ENCODE results near the gene RNF2.

The RNF2 gene

DNA sequence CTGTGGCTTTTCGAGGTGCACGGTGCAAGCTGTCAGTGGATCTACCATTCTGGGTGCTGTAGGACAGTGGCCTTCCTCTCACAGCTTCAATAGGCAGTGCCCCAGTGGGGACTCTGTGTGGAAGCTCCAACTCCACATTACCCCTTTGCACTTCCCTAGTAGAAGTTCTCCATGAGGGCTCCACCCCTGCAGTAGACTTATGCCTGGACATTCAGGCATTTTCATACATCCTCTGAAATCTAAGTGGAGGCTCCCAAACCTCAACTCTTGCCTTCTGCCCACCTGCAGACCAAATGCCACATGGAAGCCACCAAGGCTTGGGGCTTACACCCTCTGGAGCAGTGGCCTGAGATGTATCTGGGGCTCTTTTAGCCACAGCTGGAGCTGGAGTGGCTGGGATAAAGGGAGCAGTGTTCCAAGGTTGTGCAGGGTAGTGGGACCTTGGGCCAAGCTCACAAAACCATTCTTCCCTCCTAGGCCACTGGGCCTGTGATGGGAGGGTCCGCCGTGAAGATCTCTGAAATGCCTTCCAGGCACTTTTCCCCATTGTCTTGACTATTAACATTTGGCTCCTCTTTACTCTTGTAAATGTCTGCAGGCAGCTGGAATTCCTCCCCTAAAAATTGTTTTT, 18.0 kb upstream of the RNF2 start:
- H3F3A ChIP-seq (ENCODE audit: insufficient read depth, low read length): no peaks in the 10 kb centered on the region
- H4K20me1 ChIP-seq (ENCODE audit: insufficient read depth, low read length): no peaks in the 10 kb centered on the region
- no peaks in the 10 kb centered on the region for H3K79me2 ChIP-seq (ENCODE audit: insufficient read depth, low read length)
- no peak overlapping the region for H2AFZ ChIP-seq (ENCODE audit: low read length)
- H3K4me2 ChIP-seq (ENCODE audit: low read length): no peak overlapping the region
- no peaks in the 10 kb centered on the region for H3K36me3 ChIP-seq (ENCODE audit: insufficient read depth, low read length)
- TF ChIP-seq, protein P1, sequence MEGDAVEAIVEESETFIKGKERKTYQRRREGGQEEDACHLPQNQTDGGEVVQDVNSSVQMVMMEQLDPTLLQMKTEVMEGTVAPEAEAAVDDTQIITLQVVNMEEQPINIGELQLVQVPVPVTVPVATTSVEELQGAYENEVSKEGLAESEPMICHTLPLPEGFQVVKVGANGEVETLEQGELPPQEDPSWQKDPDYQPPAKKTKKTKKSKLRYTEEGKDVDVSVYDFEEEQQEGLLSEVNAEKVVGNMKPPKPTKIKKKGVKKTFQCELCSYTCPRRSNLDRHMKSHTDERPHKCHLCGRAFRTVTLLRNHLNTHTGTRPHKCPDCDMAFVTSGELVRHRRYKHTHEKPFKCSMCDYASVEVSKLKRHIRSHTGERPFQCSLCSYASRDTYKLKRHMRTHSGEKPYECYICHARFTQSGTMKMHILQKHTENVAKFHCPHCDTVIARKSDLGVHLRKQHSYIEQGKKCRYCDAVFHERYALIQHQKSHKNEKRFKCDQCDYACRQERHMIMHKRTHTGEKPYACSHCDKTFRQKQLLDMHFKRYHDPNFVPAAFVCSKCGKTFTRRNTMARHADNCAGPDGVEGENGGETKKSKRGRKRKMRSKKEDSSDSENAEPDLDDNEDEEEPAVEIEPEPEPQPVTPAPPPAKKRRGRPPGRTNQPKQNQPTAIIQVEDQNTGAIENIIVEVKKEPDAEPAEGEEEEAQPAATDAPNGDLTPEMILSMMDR (IDR thresholded peaks at IDR 0.05; ENCODE audit: low read length): no peak
- no peak for TF ChIP-seq EZH2 (IDR thresholded peaks at IDR 0.05; ENCODE audit: borderline replicate concordance, low read length)
- H3K27me3 ChIP-seq (ENCODE audit: insufficient read depth, low read length): no peaks in the 10 kb centered on the region
- no peaks in the 10 kb centered on the region for H3K4me1 ChIP-seq (ENCODE audit: insufficient read depth, low read length, severe bottlenecking)
- no peak overlapping the region for H3K4me3 ChIP-seq (ENCODE audit: low read depth, low read length, poor library complexity, severe bottlenecking)
- H3K27ac ChIP-seq (ENCODE audit: low read depth, low read length, poor library complexity, severe bottlenecking): no peak overlapping the region
- H3K9ac ChIP-seq (ENCODE audit: low read length): no peak overlapping the region
- no peaks in the 10 kb centered on the region for H3K9me2 ChIP-seq (ENCODE audit: low read depth, low read length)
- no peaks in the 10 kb centered on the region for H3K9me3 ChIP-seq (ENCODE audit: low read length)

DNA sequence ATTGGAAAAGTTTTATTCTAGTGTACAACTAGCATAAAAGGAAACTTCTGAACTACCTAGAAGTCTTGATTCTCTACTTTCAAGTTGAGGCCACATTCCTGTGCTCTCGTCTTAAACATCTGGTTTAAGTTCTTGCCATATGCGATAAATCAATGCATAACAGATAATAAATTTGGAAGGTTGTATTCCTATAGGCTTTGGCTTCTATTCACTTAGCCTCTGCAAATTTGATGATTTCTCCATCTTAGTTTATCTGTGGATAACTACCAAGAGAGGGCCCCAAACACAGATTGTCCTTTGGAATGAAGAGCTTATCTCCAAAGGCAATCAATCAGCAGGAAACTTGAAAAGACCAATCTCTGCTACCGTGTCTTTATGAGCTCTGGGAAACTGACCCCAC, 11.7 kb upstream of the RNF2 start:
- Histone ChIP-seq H3K4me2 (ENCODE audit: low read length) (no peak overlapping the region), H3K9ac (ENCODE audit: low read length) (no peak overlapping the region), H3K9me3 (ENCODE audit: low read length) (no peaks in the 10 kb centered on the region), H3K4me3 (ENCODE audit: low read depth, low read length, poor library complexity, severe bottlenecking) (no peak overlapping the region), H3K4me1 (ENCODE audit: insufficient read depth, low read length, severe bottlenecking) (no peaks in the 10 kb centered on the region), H3K27me3 (ENCODE audit: insufficient read depth, low read length) (no peaks in the 10 kb centered on the region), H3F3A (ENCODE audit: insufficient read depth, low read length) (no peaks in the 10 kb centered on the region), H3K79me2 (ENCODE audit: insufficient read depth, low read length) (no peaks in the 10 kb centered on the region), H2AFZ (ENCODE audit: low read length) (no peak overlapping the region), H3K36me3 (ENCODE audit: insufficient read depth, low read length) (no peaks in the 10 kb centered on the region), H3K27ac (ENCODE audit: low read depth, low read length, poor library complexity, severe bottlenecking) (no peak overlapping the region), H3K9me2 (ENCODE audit: low read depth, low read length) (no peaks in the 10 kb centered on the region), H4K20me1 (ENCODE audit: insufficient read depth, low read length) (no peaks in the 10 kb centered on the region)
- TF ChIP-seq, protein P1 (IDR thresholded peaks at IDR 0.05; ENCODE audit: low read length): no peak
- TF ChIP-seq EZH2 (IDR thresholded peaks at IDR 0.05; ENCODE audit: borderline replicate concordance, low read length): no peak

DNA sequence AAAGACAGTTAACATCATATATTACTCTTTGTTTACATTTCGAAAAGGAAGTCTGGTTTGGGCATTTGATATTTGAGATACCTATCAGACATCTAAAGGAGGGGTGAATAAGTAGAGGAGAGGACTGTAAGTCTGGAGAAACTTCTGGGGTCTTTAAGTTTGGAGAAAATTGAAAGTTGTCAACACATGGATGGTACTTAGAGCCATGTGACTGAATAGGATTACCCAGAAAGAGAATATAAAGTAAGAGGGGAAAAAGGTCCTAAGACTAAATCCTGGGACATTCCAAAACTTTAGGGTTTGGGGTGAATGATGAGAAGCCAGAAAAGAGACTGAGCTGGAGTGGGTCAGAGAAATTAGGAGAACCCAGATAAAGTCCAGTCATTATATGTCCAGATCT, 10.1 kb upstream of the RNF2 start:
- H3K9me2 ChIP-seq (ENCODE audit: low read depth, low read length): no peaks in the 10 kb centered on the region
- TF ChIP-seq, protein P1 (IDR thresholded peaks at IDR 0.05; ENCODE audit: low read length): no peak
- TF ChIP-seq EZH2 (IDR thresholded peaks at IDR 0.05; ENCODE audit: borderline replicate concordance, low read length): no peak
- no peaks in the 10 kb centered on the region for H3K36me3 ChIP-seq (ENCODE audit: insufficient read depth, low read length)
- no peak overlapping the region for H3K4me3 ChIP-seq (ENCODE audit: low read depth, low read length, poor library complexity, severe bottlenecking)
- no peaks in the 10 kb centered on the region for H3F3A ChIP-seq (ENCODE audit: insufficient read depth, low read length)
- no peaks in the 10 kb centered on the region for H4K20me1 ChIP-seq (ENCODE audit: insufficient read depth, low read length)
- no peak overlapping the region for H3K27ac ChIP-seq (ENCODE audit: low read depth, low read length, poor library complexity, severe bottlenecking)
- H3K9me3 ChIP-seq (ENCODE audit: low read length): no peaks in the 10 kb centered on the region
- H3K9ac ChIP-seq (ENCODE audit: low read length): no peak overlapping the region
- H2AFZ ChIP-seq (ENCODE audit: low read length): no peak overlapping the region
- no peaks in the 10 kb centered on the region for H3K4me1 ChIP-seq (ENCODE audit: insufficient read depth, low read length, severe bottlenecking)
- no peak overlapping the region for H3K4me2 ChIP-seq (ENCODE audit: low read length)
- no peaks in the 10 kb centered on the region for H3K27me3 ChIP-seq (ENCODE audit: insufficient read depth, low read length)
- H3K79me2 ChIP-seq (ENCODE audit: insufficient read depth, low read length): no peaks in the 10 kb centered on the region

Data from OCI-LY1 (cell line).